DMS 273 (cell line): ENCODE results near the gene ADAMTSL5.

ENCODE experiments used
- DNase-seq: peaks from one replicate; lab custom pipeline; 2025; ENCODE audit not compliant: unreplicated experiment; lab: John Stamatoyannopoulos, UW

The ADAMTSL5 gene

GRCh38 chr19:1496714-1497577 is 15.9 kb downstream of the ADAMTSL5 start:
- DNase-seq: no peak

GRCh38 chr19:1495799-1496713 is 16.8 kb downstream of the ADAMTSL5 start:
- DNase-seq: no peak

- DNase-seq: no peak
Observed at GRCh38 chr19:1495051-1495798, 17.6 kb downstream of the ADAMTSL5 start.

- peak; percentile 37 for DNase-seq
Observed at GRCh38 chr19:1494115-1494815, 18.6 kb downstream of the ADAMTSL5 start.

GRCh38 chr19:1492474-1493006 is 20.3 kb downstream of the ADAMTSL5 start:
- DNase-seq: no peak

GRCh38 chr19:1491849-1492170 is 21.0 kb downstream of the ADAMTSL5 start:
- DNase-seq: no peak

- no peak for DNase-seq
Observed at GRCh38 chr19:1491114-1491848, 21.5 kb downstream of the ADAMTSL5 start, which contains the start of gene REEP6. Gene REEP6, plus strand, starts transcription at chr19:1491181. Its CDS starts 89 bp downstream, at chr19:1491270.

GRCh38 chr19:1490311-1491113 is 22.3 kb downstream of the ADAMTSL5 start, which contains the start of gene PCSK4:
Gene PCSK4, minus strand, starts transcription at chr19:1490350. Its CDS starts 4 bp downstream, at chr19:1490346.
- DNase-seq: peak; percentile 99

GRCh38 chr19:1489463-1490310 is 23.1 kb downstream of the ADAMTSL5 start:
- DNase-seq: no peak

GRCh38 chr19:1488282-1488601 is 24.6 kb downstream of the ADAMTSL5 start:
- DNase-seq: no peak

GRCh38 chr19:1487576-1488281 is 25.1 kb downstream of the ADAMTSL5 start:
- no peak for DNase-seq

GRCh38 chr19:1486720-1487575 is 25.9 kb downstream of the ADAMTSL5 start:
- no peak for DNase-seq

GRCh38 chr19:1483979-1484428 is 28.8 kb downstream of the ADAMTSL5 start:
- DNase-seq: no peak

- no peak for DNase-seq
Observed at GRCh38 chr19:1483131-1483978, 29.5 kb downstream of the ADAMTSL5 start.

- no peak for DNase-seq
Observed at GRCh38 chr19:1482361-1483130, 30.3 kb downstream of the ADAMTSL5 start.
